Measurements from ENCODE around the gene NAT9.

Gene NAT9

DNA sequence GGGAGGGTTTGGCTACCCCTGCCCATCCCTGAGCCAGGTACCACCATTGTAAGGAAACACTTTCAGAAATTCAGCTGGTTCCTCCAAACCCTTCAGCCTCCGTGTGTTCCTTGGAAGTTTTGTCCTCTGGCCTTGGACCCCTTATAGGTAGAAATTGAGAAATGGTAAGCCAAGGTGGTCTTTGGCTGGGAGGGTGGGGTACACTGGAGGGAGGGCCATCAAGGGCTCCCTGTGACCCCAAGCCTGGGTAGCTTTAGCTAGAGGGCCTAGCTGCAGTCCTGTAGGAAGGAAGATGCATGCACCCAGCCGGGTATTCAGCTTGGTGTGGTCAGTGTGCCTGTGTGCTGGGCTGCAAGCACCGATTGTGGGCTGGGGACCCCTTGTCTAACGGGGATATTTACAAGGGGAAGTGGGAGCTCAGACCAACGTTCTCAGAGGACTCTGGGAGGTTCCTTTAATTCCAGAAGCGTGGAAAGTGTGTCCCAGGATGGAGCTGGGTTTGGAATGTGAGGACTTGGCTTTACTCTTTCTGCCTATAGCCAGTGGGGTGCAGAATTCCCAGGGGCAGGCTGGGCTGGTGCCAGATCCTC is 6.8 kb downstream of the NAT9 start:
- Histone ChIP-seq H3K27ac (ENCODE audit: insufficient read depth in 1 of 2, low read depth in 1 of 2, low read length in 2 of 2, poor library complexity in 1 of 2, severe bottlenecking in 2 of 2) (no peak overlapping the region), H3K4me1 (ENCODE audit: control extremely low read depth in 1 of 4, control insufficient read depth in 4 of 4, insufficient read depth in 4 of 4, low read length in 3 of 4) (peaks cover 0 to 9% (median 2%) of the 10 kb centered on the region in 4 experiments), H3K36me3 (ENCODE audit: control insufficient read depth in 4 of 4, insufficient read depth in 4 of 4, low read length in 3 of 4) (peaks cover 25 to 87% (median 65%) of the 10 kb centered on the region in 4 experiments), H3K4me3 (ENCODE audit: control insufficient read depth in 1 of 7, extremely low read depth in 1 of 7, insufficient read depth in 4 of 7, low read depth in 2 of 7, low read length in 6 of 7) (no peak overlapping the region), H3K27me3 (replicated peaks in 2 of 5; ENCODE audit: control insufficient read depth in 4 of 5, insufficient read depth in 5 of 5, low read length in 4 of 5) (no peaks in the 10 kb centered on the region), H3K9me3 (ENCODE audit: control extremely low read depth in 1 of 5, control insufficient read depth in 4 of 5, insufficient read depth in 2 of 5, low read depth in 1 of 5, low read length in 4 of 5) (no peaks in the 10 kb centered on the region)
- 75% methylated on average over 5 of the region's 6 CpGs for WGBS (ENCODE audit: insufficient coverage)
- POLR2A ChIA-PET, result interaction anchor here (0.8 to 2.1 kb wide), 2 partner anchors 10 to 21 kb away, joined by 3 to 7 read pairs; partner anchors contain the start of gene NHERF1
- no peak for DNase-seq
- CTCF ChIA-PET, result interaction anchor here (0.6 to 14.2 kb wide), 12 partner anchors 8 to 112 kb away, joined by 3 to 175 read pairs (median 19); partner anchors contain the start of genes NHERF1 and RAB37

DNA sequence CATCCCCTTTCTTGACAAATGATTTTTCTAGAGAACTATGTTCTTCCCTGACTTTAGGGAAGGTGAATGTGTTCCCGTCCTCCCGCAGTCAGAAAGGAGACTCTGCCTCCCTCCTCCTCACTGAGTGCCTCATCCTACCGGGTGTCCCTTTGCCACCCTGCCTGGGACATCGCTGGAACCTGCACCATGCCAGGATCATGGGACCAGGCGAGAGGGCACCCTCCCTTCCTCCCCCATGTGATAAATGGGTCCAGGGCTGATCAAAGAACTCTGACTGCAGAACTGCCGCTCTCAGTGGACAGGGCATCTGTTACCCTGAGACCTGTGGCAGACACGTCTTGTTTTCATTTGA is 7.4 kb downstream of the NAT9 start:
- no peaks in the 10 kb centered on the region for H3K27me3 ChIP-seq (replicated peaks in 2 of 5; ENCODE audit: control insufficient read depth in 4 of 5, insufficient read depth in 5 of 5, low read length in 4 of 5)
- no peak overlapping the region for H3K27ac ChIP-seq (ENCODE audit: insufficient read depth in 1 of 2, low read depth in 1 of 2, low read length in 2 of 2, poor library complexity in 1 of 2, severe bottlenecking in 2 of 2)
- H3K36me3 ChIP-seq (ENCODE audit: control insufficient read depth in 4 of 4, insufficient read depth in 4 of 4, low read length in 3 of 4), result peaks cover 24 to 93% (median 68%) of the 10 kb centered on the region in 4 experiments
- peaks cover 0 to 9% (median 2%) of the 10 kb centered on the region in 4 experiments for H3K4me1 ChIP-seq (ENCODE audit: control extremely low read depth in 1 of 4, control insufficient read depth in 4 of 4, insufficient read depth in 4 of 4, low read length in 3 of 4)
- 89% methylated on average over 7 of the region's 7 CpGs for whole genome bisulfite sequencing (ENCODE audit: insufficient coverage)
- no peak overlapping the region for H3K4me3 ChIP-seq (ENCODE audit: control insufficient read depth in 1 of 7, extremely low read depth in 1 of 7, insufficient read depth in 4 of 7, low read depth in 2 of 7, low read length in 6 of 7)
- ChIA-PET POLR2A (interaction anchor here (2.1 kb wide), 1 partner anchor 9 kb away, joined by 7 read pairs; no protein-coding TSS in a partner anchor), CTCF (interaction anchor here (1.3 to 14.2 kb wide), 8 partner anchors 11 to 111 kb away, joined by 4 to 175 read pairs (median 37); partner anchors contain the start of genes NHERF1 and RAB37)
- H3K9me3 ChIP-seq (ENCODE audit: control extremely low read depth in 1 of 5, control insufficient read depth in 4 of 5, insufficient read depth in 2 of 5, low read depth in 1 of 5, low read length in 4 of 5), result no peaks in the 10 kb centered on the region
- no peak for DNase-seq

DNA sequence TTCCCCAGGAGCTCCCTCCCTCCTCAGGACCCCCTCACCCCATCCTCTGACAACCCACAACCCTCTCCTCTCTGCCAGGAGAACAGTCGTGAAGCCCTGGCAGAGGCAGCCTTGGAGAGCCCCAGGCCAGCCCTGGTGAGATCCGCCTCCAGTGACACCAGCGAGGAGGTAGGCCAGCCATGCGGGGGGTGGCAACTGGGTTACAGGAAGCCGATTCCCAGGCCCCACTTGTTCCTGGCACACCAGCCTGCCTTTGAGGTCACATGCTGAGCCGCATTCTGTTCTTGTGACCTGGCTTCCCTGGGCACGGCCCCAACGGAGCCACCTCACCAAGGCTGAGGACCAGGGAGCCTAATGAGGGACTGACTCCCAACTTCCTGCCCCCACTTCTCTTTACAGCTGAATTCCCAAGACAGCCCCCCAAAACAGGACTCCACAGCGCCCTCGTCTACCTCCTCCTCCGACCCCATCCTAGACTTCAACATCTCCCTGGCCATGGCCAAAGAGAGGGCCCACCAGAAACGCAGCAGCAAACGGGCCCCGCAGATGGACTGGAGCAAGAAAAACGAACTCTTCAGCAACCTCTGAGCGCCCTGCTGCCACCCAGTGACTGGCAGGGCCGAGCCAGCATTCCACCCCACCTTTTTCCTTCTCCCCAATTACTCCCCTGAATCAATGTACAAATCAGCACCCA is 7.9 kb downstream of the NAT9 start:
- ChIA-PET POLR2A (interaction anchor here (0.7 kb wide), 1 partner anchor 9 kb away, joined by 3 read pairs; no protein-coding TSS in a partner anchor), CTCF (interaction anchor here (0.7 to 14.2 kb wide), 11 partner anchors 8 to 111 kb away, joined by 3 to 154 read pairs (median 4); partner anchors contain the start of genes NHERF1 and RAB37)
- Histone ChIP-seq H3K27ac (ENCODE audit: insufficient read depth in 1 of 2, low read depth in 1 of 2, low read length in 2 of 2, poor library complexity in 1 of 2, severe bottlenecking in 2 of 2) (peak overlapping the region in 1 of 2 experiments; percentile 14), H3K27me3 (replicated peaks in 2 of 5; ENCODE audit: control insufficient read depth in 4 of 5, insufficient read depth in 5 of 5, low read length in 4 of 5) (no peaks in the 10 kb centered on the region), H3K9me3 (ENCODE audit: control extremely low read depth in 1 of 5, control insufficient read depth in 4 of 5, insufficient read depth in 2 of 5, low read depth in 1 of 5, low read length in 4 of 5) (no peaks in the 10 kb centered on the region), H3K4me3 (ENCODE audit: control insufficient read depth in 1 of 7, extremely low read depth in 1 of 7, insufficient read depth in 4 of 7, low read depth in 2 of 7, low read length in 6 of 7) (no peak overlapping the region), H3K36me3 (ENCODE audit: control insufficient read depth in 4 of 4, insufficient read depth in 4 of 4, low read length in 3 of 4) (peaks cover 23 to 93% (median 67%) of the 10 kb centered on the region in 4 experiments), H3K4me1 (ENCODE audit: control extremely low read depth in 1 of 4, control insufficient read depth in 4 of 4, insufficient read depth in 4 of 4, low read length in 3 of 4) (peaks cover 0 to 12% (median 2%) of the 10 kb centered on the region in 4 experiments)
- 74% methylated on average over 12 of the region's 17 CpGs for whole genome bisulfite sequencing (ENCODE audit: insufficient coverage)
- DNase-seq, result no peak

DNA sequence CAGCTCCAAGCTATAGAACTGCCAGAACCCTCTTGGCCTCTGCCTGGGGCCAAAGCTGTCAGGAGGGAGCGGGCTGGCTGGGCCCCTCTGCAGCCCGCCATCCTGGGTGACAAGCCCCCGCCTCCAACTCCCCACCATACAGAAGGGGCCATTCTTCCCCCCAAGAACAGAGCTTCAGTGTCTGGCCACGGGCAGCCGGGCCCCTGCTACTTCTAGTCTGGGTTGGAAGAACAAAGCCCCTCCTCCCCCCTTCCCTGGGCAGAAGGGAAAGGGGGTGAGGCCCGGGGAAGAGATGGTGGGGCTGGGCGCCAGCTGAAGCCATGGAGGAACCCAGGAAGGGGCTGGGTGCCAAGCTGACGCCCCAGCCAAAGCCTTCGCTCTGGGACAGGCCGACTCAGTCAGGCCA is 9.0 kb downstream of the NAT9 start:
- ChIA-PET POLR2A (no interaction called here), CTCF (interaction anchor here (0.7 to 4.9 kb wide), 10 partner anchors 9 to 110 kb away, joined by 3 to 38 read pairs (median 3); partner anchors contain the start of gene RAB37)
- Histone ChIP-seq H3K4me1 (ENCODE audit: control extremely low read depth in 1 of 4, control insufficient read depth in 4 of 4, insufficient read depth in 4 of 4, low read length in 3 of 4) (peaks cover 0 to 12% (median 4%) of the 10 kb centered on the region in 4 experiments), H3K9me3 (ENCODE audit: control extremely low read depth in 1 of 5, control insufficient read depth in 4 of 5, insufficient read depth in 2 of 5, low read depth in 1 of 5, low read length in 4 of 5) (no peaks in the 10 kb centered on the region), H3K36me3 (ENCODE audit: control insufficient read depth in 4 of 4, insufficient read depth in 4 of 4, low read length in 3 of 4) (peaks cover 20 to 89% (median 59%) of the 10 kb centered on the region in 4 experiments), H3K4me3 (ENCODE audit: control insufficient read depth in 1 of 7, extremely low read depth in 1 of 7, insufficient read depth in 4 of 7, low read depth in 2 of 7, low read length in 6 of 7) (no peak overlapping the region), H3K27ac (ENCODE audit: insufficient read depth in 1 of 2, low read depth in 1 of 2, low read length in 2 of 2, poor library complexity in 1 of 2, severe bottlenecking in 2 of 2) (peak overlapping the region in 1 of 2 experiments; percentile 25), H3K27me3 (replicated peaks in 2 of 5; ENCODE audit: control insufficient read depth in 4 of 5, insufficient read depth in 5 of 5, low read length in 4 of 5) (no peaks in the 10 kb centered on the region)
- DNase-seq, result no peak
- WGBS (ENCODE audit: insufficient coverage), result 62% methylated on average over 5 of the region's 10 CpGs

DNA sequence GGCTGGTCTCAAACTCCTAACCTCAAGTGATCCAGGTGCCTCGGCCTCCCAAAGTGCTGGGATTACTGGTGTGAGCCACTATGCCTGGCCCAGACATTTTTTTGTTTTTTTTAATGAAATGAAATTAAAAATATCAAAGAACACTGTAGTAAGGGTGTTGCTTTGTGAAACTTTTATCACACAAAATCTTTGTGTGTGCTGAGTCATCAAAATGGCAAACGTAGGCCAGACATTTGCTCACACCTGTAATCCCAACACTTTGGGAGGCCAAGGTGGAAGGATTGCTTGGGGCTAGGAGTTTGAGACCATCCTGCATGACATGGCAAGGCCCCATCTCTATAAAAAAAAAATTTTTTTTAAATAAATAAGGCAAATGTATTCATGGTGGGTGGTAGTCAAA is 9.7 kb downstream of the NAT9 start:
- ChIA-PET CTCF (interaction anchor here (0.9 to 3.0 kb wide), 6 partner anchors 8 to 109 kb away, joined by 3 to 20 read pairs (median 4); partner anchors contain the start of gene NAT9), POLR2A (no interaction called here)
- Histone ChIP-seq H3K4me1 (ENCODE audit: control extremely low read depth in 1 of 4, control insufficient read depth in 4 of 4, insufficient read depth in 4 of 4, low read length in 3 of 4) (peaks cover 0 to 17% (median 5%) of the 10 kb centered on the region in 4 experiments), H3K4me3 (ENCODE audit: control insufficient read depth in 1 of 7, extremely low read depth in 1 of 7, insufficient read depth in 4 of 7, low read depth in 2 of 7, low read length in 6 of 7) (no peak overlapping the region), H3K27me3 (replicated peaks in 2 of 5; ENCODE audit: control insufficient read depth in 4 of 5, insufficient read depth in 5 of 5, low read length in 4 of 5) (no peaks in the 10 kb centered on the region), H3K9me3 (ENCODE audit: control extremely low read depth in 1 of 5, control insufficient read depth in 4 of 5, insufficient read depth in 2 of 5, low read depth in 1 of 5, low read length in 4 of 5) (no peaks in the 10 kb centered on the region), H3K27ac (ENCODE audit: insufficient read depth in 1 of 2, low read depth in 1 of 2, low read length in 2 of 2, poor library complexity in 1 of 2, severe bottlenecking in 2 of 2) (peak overlapping the region in 1 of 2 experiments; percentile 25), H3K36me3 (ENCODE audit: control insufficient read depth in 4 of 4, insufficient read depth in 4 of 4, low read length in 3 of 4) (peaks cover 19 to 88% (median 55%) of the 10 kb centered on the region in 4 experiments)
- DNase-seq, result no peak
- WGBS (ENCODE audit: insufficient coverage), result no CpG with 5 or more reads among the region's 2 CpGs

DNA sequence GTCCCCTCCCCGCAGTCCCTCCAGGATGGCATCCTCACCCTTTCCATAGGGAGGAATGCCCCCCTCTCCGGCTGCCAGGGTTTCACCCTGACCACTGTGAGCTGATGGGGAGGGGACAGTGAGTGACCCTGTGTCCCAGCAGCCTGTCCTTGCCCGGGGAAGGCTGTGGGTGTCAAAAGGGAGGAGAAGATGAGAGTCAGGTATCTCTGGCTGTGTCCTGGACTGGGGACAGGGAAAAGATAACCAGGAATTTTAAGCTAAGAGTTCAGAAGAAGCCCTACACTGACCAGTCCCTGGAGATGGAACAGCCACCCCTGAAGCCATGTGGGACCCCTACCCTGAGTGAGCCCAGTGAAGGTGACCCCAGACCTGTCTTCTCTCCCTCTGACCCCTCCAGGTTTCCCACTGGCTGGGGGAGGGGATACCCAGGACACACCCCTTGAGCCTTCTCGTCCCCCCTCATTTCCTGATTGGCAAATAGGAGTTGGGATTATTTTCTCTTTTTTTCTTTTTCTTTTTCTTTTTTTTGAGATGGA is 11.3 kb downstream of the NAT9 start:
- WGBS (ENCODE audit: insufficient coverage), result 100% methylated on average over 2 of the region's 4 CpGs
- Histone ChIP-seq H3K4me1 (ENCODE audit: control extremely low read depth in 1 of 4, control insufficient read depth in 4 of 4, insufficient read depth in 4 of 4, low read length in 3 of 4) (peaks cover 0 to 33% (median 21%) of the 10 kb centered on the region in 4 experiments), H3K27ac (ENCODE audit: insufficient read depth in 1 of 2, low read depth in 1 of 2, low read length in 2 of 2, poor library complexity in 1 of 2, severe bottlenecking in 2 of 2) (no peak overlapping the region), H3K36me3 (ENCODE audit: control insufficient read depth in 4 of 4, insufficient read depth in 4 of 4, low read length in 3 of 4) (peaks cover 14 to 78% (median 47%) of the 10 kb centered on the region in 4 experiments), H3K4me3 (ENCODE audit: control insufficient read depth in 1 of 7, extremely low read depth in 1 of 7, insufficient read depth in 4 of 7, low read depth in 2 of 7, low read length in 6 of 7) (no peak overlapping the region), H3K9me3 (ENCODE audit: control extremely low read depth in 1 of 5, control insufficient read depth in 4 of 5, insufficient read depth in 2 of 5, low read depth in 1 of 5, low read length in 4 of 5) (no peaks in the 10 kb centered on the region), H3K27me3 (replicated peaks in 2 of 5; ENCODE audit: control insufficient read depth in 4 of 5, insufficient read depth in 5 of 5, low read length in 4 of 5) (no peaks in the 10 kb centered on the region)
- ChIA-PET POLR2A (interaction anchor here (1.1 kb wide), 1 partner anchor 16 kb away, joined by 3 read pairs; no protein-coding TSS in a partner anchor), CTCF (interaction anchor here (1.2 to 2.0 kb wide), 6 partner anchors 11 to 107 kb away, joined by 3 to 9 read pairs (median 4); partner anchors contain the start of gene NAT9)
- DNase-seq, result no peak
